ENCODE results near the gene INA.

DNA sequence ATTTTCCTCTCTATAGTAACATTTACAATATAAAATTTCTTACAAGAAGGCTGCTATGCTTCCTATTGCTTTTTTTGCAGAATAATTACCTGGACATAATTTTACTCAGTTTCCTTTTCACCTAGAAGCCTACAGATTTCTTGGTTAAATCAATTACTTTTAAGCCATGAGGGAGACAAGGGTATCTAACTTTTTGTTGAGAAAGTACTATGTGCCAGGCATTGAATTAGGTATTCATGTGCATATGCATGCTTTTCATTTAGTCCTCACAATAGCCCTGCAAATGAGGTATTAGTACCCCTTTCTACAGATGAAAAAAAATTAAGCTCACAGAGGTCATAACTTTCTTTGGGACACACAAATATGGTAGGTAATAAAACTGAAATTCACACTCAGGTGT lies 57.6 kb downstream of the INA start:
- TF ChIP-seq, protein P1, sequence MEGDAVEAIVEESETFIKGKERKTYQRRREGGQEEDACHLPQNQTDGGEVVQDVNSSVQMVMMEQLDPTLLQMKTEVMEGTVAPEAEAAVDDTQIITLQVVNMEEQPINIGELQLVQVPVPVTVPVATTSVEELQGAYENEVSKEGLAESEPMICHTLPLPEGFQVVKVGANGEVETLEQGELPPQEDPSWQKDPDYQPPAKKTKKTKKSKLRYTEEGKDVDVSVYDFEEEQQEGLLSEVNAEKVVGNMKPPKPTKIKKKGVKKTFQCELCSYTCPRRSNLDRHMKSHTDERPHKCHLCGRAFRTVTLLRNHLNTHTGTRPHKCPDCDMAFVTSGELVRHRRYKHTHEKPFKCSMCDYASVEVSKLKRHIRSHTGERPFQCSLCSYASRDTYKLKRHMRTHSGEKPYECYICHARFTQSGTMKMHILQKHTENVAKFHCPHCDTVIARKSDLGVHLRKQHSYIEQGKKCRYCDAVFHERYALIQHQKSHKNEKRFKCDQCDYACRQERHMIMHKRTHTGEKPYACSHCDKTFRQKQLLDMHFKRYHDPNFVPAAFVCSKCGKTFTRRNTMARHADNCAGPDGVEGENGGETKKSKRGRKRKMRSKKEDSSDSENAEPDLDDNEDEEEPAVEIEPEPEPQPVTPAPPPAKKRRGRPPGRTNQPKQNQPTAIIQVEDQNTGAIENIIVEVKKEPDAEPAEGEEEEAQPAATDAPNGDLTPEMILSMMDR (IDR thresholded peaks at IDR 0.05) = no peak
- no peak for TF ChIP-seq SIN3A (IDR thresholded peaks at IDR 0.05; ENCODE audit: borderline replicate concordance, insufficient read depth, low read depth, low read length)
- TF ChIP-seq, protein P2, sequence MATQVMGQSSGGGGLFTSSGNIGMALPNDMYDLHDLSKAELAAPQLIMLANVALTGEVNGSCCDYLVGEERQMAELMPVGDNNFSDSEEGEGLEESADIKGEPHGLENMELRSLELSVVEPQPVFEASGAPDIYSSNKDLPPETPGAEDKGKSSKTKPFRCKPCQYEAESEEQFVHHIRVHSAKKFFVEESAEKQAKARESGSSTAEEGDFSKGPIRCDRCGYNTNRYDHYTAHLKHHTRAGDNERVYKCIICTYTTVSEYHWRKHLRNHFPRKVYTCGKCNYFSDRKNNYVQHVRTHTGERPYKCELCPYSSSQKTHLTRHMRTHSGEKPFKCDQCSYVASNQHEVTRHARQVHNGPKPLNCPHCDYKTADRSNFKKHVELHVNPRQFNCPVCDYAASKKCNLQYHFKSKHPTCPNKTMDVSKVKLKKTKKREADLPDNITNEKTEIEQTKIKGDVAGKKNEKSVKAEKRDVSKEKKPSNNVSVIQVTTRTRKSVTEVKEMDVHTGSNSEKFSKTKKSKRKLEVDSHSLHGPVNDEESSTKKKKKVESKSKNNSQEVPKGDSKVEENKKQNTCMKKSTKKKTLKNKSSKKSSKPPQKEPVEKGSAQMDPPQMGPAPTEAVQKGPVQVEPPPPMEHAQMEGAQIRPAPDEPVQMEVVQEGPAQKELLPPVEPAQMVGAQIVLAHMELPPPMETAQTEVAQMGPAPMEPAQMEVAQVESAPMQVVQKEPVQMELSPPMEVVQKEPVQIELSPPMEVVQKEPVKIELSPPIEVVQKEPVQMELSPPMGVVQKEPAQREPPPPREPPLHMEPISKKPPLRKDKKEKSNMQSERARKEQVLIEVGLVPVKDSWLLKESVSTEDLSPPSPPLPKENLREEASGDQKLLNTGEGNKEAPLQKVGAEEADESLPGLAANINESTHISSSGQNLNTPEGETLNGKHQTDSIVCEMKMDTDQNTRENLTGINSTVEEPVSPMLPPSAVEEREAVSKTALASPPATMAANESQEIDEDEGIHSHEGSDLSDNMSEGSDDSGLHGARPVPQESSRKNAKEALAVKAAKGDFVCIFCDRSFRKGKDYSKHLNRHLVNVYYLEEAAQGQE (IDR thresholded peaks at IDR 0.05; ENCODE audit: insufficient read depth in 1 of 2, low read depth in 2 of 2, low read length in 1 of 2) = no peak

Measured in Panc1 (cell line).